ENCODE measurements around the gene MAP3K5.

DNA sequence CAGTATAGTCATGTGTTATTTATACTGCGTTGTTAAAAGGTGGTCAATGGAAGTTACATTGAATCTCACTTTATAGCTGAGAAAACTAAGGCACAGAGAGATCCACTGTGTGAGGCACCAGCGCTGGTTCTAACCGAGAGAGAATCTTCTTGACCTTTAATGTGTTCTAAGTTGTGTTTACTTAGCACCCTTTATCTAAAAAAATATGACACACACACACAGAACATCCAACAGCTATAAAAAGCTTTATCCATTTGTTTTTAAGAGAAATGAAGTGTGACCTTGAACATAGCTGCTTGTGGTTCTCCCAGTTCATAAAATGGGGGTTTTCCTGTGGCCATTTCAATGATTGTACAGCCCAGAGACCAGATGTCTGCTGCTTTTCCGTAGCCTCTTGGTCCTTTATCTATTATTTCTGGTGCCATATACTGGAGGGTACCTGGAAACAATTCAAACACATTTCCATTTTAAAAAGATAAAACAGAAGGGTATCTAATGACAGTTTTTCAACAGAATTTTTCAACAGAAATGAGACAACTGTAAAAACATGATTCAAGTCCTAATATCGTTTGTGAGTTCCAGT lies 187.3 kb downstream of the MAP3K5 start:
- TF ChIP-seq, protein P1, sequence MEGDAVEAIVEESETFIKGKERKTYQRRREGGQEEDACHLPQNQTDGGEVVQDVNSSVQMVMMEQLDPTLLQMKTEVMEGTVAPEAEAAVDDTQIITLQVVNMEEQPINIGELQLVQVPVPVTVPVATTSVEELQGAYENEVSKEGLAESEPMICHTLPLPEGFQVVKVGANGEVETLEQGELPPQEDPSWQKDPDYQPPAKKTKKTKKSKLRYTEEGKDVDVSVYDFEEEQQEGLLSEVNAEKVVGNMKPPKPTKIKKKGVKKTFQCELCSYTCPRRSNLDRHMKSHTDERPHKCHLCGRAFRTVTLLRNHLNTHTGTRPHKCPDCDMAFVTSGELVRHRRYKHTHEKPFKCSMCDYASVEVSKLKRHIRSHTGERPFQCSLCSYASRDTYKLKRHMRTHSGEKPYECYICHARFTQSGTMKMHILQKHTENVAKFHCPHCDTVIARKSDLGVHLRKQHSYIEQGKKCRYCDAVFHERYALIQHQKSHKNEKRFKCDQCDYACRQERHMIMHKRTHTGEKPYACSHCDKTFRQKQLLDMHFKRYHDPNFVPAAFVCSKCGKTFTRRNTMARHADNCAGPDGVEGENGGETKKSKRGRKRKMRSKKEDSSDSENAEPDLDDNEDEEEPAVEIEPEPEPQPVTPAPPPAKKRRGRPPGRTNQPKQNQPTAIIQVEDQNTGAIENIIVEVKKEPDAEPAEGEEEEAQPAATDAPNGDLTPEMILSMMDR (IDR thresholded peaks at IDR 0.05), result no peak
- TF ChIP-seq POLR2AphosphoS5 (IDR thresholded peaks at IDR 0.05; ENCODE audit: insufficient read depth in 1 of 2, low read depth in 1 of 2), result no peak
- no peak for TF ChIP-seq POLR2A (IDR thresholded peaks at IDR 0.05)

Measured in vagina (tissue), 2 donors.